ENCODE results near the gene PNPLA8. TPM values are rescaled to one million over a fixed set of nuclear protein-coding genes. Genes with fewer than 3 reads are reported as not detected.

PNPLA8 gene
- total RNA-seq, 1 donor from 2014 or later: 33.4 TPM

DNA sequence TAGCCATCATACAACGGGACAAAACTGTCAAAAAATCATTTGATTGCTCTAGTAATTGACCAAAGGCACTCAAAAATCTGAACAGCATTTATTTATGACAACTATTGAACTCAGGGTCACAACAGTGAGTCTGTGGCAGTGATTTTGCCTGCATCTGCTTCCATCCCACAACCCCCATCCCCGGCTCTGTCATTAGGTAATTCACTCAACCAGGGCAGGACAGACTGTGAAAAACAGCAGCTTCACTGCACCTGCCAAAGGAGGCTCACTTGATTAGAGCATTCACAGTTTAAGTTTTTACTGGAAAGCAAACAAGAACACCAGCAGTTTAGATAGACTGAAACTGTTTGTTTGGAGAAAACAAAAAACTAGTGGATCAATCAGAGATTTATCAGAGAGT, 91.9 kb downstream of the PNPLA8 start:
- no peak overlapping the region for H3K4me2 ChIP-seq
- no peaks in the 10 kb centered on the region for H3F3A ChIP-seq (ENCODE audit: low read depth)
- no peak overlapping the region for H3K4me3 Mint-ChIP-seq
- no peaks in the 10 kb centered on the region for H3K27me3 ChIP-seq
- no peaks in the 10 kb centered on the region for H4K20me1 ChIP-seq (ENCODE audit: low read depth)
- no peaks in the 10 kb centered on the region for H3K27me3 Mint-ChIP-seq (ENCODE audit: insufficient read depth, low read depth)
- TF ChIP-seq EZH2phosphoT487 (IDR thresholded peaks at IDR 0.05) (no peak), EZH2 (IDR thresholded peaks at IDR 0.05) (no peak), CTCF (IDR thresholded peaks at IDR 0.05) (no peak)
- no peak overlapping the region for H3K27ac ChIP-seq
- no peak overlapping the region for H3K27ac Mint-ChIP-seq
- no peaks in the 10 kb centered on the region for H3K36me3 ChIP-seq
- H3K36me3 Mint-ChIP-seq: peaks cover 3% of the 10 kb centered on the region
- no peak for DNase-seq (ENCODE audit: low spot score)
- H3K4me1 Mint-ChIP-seq: peaks cover 10% of the 10 kb centered on the region
- no peak overlapping the region for H2AFZ ChIP-seq (replicated peaks)
- H3K9me3 Mint-ChIP-seq: peaks cover 19% of the 10 kb centered on the region
- H3K79me2 ChIP-seq (ENCODE audit: low read depth): peaks cover 3% of the 10 kb centered on the region
- peaks cover 7% of the 10 kb centered on the region for H3K4me1 ChIP-seq
- no peak overlapping the region for H3K9ac ChIP-seq
- H3K4me3 ChIP-seq: no peak overlapping the region
- H3K9me3 ChIP-seq (ENCODE audit: low read depth): peaks cover 10% of the 10 kb centered on the region

DNA sequence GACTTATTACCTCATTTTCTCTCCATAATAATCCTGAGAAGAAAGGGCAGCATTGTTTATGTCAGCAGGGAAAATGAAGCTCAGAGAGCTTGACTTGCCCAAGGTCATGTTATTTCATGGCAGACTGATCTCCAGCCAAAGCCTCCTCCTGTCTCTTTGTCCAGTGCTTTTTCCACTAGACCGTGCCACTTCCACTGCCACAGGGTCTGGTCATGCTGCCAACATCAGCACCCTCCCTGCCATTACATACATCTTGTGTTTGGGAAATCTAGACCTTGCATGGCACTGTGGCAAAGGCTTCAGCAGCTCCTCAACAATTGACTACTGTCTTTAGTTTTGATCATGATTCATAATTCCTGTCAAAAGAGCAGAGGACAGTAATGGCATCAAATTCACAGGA, 94.8 kb downstream of the PNPLA8 start:
- H3K36me3 Mint-ChIP-seq: peaks cover 3% of the 10 kb centered on the region
- Histone ChIP-seq H3K36me3 (no peaks in the 10 kb centered on the region), H3F3A (ENCODE audit: low read depth) (no peaks in the 10 kb centered on the region), H3K9me3 (ENCODE audit: low read depth) (no peaks in the 10 kb centered on the region), H3K9ac (no peak overlapping the region), H3K4me2 (no peak overlapping the region), H4K20me1 (ENCODE audit: low read depth) (no peaks in the 10 kb centered on the region), H3K79me2 (ENCODE audit: low read depth) (no peaks in the 10 kb centered on the region), H3K4me3 (no peak overlapping the region), H3K27ac (no peak overlapping the region), H3K27me3 (no peaks in the 10 kb centered on the region), H2AFZ (replicated peaks) (no peak overlapping the region), H3K4me1 (peaks cover 32% of the 10 kb centered on the region)
- no peak for TF ChIP-seq EZH2phosphoT487 (IDR thresholded peaks at IDR 0.05)
- no peak for TF ChIP-seq CTCF (IDR thresholded peaks at IDR 0.05)
- TF ChIP-seq EZH2 (IDR thresholded peaks at IDR 0.05): no peak
- H3K4me3 Mint-ChIP-seq: no peak overlapping the region
- no peak overlapping the region for H3K27ac Mint-ChIP-seq
- peaks cover 4% of the 10 kb centered on the region for H3K27me3 Mint-ChIP-seq (ENCODE audit: insufficient read depth, low read depth)
- peaks cover 20% of the 10 kb centered on the region for H3K4me1 Mint-ChIP-seq
- DNase-seq (ENCODE audit: low spot score): no peak
- peaks cover 13% of the 10 kb centered on the region for H3K9me3 Mint-ChIP-seq

DNA sequence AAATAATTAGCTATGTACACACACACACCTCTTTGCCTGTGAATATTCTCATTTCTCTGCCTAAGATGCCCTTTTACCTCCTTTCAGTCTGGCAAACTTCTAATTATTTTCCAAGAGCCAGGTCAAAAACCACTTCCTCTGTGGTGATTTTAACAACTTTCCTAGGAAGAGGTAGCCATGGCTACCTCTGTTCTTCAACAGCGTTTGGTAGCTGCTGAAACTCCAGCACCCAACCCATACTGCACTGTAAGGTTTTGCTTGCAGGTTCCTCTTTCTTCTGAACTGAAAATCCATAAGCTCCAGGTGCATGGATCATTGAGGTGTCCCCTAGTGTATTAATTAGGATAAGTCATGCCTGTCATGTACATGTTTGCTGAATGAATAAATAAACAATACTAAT, 95.3 kb downstream of the PNPLA8 start:
- Histone ChIP-seq H4K20me1 (ENCODE audit: low read depth) (no peaks in the 10 kb centered on the region), H3K4me2 (no peak overlapping the region), H3K36me3 (no peaks in the 10 kb centered on the region), H2AFZ (replicated peaks) (no peak overlapping the region), H3K27me3 (no peaks in the 10 kb centered on the region), H3F3A (ENCODE audit: low read depth) (no peaks in the 10 kb centered on the region), H3K4me3 (no peak overlapping the region), H3K9ac (no peak overlapping the region), H3K79me2 (ENCODE audit: low read depth) (no peaks in the 10 kb centered on the region), H3K27ac (no peak overlapping the region), H3K4me1 (peaks cover 32% of the 10 kb centered on the region), H3K9me3 (ENCODE audit: low read depth) (no peaks in the 10 kb centered on the region)
- H3K27ac Mint-ChIP-seq: no peak overlapping the region
- H3K4me3 Mint-ChIP-seq: no peak overlapping the region
- TF ChIP-seq CTCF (IDR thresholded peaks at IDR 0.05): no peak
- TF ChIP-seq EZH2phosphoT487 (IDR thresholded peaks at IDR 0.05): no peak
- no peak for TF ChIP-seq EZH2 (IDR thresholded peaks at IDR 0.05)
- peaks cover 11% of the 10 kb centered on the region for H3K9me3 Mint-ChIP-seq
- H3K27me3 Mint-ChIP-seq (ENCODE audit: insufficient read depth, low read depth): peaks cover 4% of the 10 kb centered on the region
- peaks cover 3% of the 10 kb centered on the region for H3K36me3 Mint-ChIP-seq
- no peak for DNase-seq (ENCODE audit: low spot score)
- peaks cover 20% of the 10 kb centered on the region for H3K4me1 Mint-ChIP-seq

Data from neural progenitor cell (in vitro differentiated cells).